GM11168 (cell line): ENCODE measurements around the gene RASGRP1.

ENCODE experiments used
- in situ Hi-C: fragments of 300-500 bp; cut with MboI; formaldehyde crosslinking; loops from one replicate; pipeline ENCODE4 v1.12.0; 2022; ENCODE audit warnings: low sequenced_read_pairs; ENCODE audit not compliant: unreplicated experiment

Gene RASGRP1

DNA sequence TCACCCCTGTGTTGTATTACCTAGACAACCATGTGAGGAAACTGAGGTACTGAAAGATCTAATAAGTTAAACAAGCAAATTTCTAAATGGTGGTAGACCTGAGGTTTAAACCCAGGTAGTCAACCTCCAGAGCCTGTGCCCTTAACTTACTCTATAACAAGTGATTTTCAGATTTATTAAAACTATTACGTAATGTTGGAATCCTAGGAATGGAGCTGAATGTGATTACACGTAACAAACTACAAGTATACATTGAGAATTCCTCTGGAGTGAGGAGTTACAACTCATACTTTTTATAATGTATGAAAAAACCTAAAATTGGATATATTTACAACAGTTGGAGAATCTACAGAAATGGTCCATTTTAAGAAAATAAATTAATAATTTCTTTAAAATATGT, 92.6 kb downstream of the RASGRP1 start:
- in situ Hi-C loops = no loop called here

GRCh38 chr15:38470816-38471215, 93.8 kb downstream of the RASGRP1 start:
- in situ Hi-C loops = no loop called here

DNA sequence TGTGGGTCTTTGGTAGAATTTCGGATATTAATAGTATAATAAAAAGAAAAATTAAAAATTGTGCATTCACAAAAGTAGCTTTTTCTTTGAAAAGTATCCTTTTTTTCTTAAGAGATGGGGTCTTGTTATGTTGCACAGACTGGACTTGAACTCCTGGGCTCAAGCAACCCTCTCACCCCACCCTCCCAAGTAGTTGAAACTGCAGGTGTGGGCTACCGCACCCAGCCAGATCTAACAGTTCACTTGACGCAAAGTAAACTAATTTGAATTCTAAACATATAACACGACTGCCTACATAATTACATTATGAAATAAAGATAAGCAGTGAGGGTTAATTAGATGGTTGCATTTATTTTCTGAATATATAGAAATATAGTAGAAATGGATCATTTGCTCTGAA, 99.9 kb downstream of the RASGRP1 start:
- in situ Hi-C loops = no loop called here

- in situ Hi-C loops = no loop called here
Measured at GRCh38 chr15:38463893-38464292, 100.7 kb downstream of the RASGRP1 start.

DNA sequence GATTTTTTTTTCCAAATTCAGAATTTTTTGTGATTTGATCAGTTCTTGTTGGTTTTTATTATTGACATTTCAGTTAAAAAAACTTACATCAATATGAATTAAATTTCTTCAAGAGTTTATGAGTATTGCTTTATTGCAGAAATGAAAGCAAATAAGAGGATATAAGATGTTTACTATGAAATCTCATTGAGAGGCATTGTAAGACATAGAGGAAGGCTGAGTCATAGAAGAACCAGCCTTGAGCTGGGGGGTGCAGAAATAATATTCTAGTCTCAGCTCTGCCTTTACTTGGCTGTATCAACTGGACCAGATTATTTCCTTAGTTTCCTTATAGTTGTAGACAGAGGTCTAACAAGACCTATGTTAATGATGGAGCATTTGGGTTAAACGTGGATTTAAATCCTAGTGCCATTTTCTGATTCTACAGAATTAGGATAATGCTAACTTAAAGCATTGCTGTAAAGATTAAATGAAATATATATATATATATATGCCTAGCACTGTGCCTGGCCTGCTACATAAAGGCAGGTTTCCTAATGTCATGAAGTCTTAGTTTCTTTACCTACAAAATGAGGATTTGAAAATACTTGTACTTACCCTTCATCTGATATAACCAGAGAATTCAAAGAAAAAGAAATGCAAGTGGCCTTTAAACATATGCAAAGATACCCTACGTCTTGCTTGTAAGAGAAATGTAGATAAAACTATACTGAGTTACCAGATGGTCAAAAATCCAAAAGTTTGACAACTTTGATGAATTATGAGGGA, 103.4 kb downstream of the RASGRP1 start:
- in situ Hi-C loops = no loop called here

DNA sequence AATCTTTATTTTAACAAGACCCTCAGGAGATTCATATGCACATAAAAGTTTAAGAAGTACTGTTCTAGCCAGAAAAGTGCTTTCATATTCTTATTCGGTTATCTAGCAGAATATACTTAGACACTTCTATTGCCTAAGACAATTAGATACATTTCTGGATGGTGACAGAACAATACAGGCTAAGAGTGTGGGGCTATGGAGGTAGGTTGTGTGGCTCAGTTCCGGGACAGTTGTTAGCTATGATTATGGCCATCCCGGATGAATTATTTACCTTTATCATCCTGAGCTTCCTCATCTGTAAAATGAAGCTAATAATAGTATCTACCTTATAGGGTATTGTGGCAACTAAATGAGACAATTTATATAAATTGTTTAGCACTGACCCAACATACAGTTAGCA, 104.1 kb downstream of the RASGRP1 start:
- in situ Hi-C loops = no loop called here

GRCh38 chr15:38459480-38459879, 105.1 kb downstream of the RASGRP1 start:
- in situ Hi-C loops = no loop called here

GRCh38 chr15:38458646-38459045, 106.0 kb downstream of the RASGRP1 start:
- in situ Hi-C loops = no loop called here

DNA sequence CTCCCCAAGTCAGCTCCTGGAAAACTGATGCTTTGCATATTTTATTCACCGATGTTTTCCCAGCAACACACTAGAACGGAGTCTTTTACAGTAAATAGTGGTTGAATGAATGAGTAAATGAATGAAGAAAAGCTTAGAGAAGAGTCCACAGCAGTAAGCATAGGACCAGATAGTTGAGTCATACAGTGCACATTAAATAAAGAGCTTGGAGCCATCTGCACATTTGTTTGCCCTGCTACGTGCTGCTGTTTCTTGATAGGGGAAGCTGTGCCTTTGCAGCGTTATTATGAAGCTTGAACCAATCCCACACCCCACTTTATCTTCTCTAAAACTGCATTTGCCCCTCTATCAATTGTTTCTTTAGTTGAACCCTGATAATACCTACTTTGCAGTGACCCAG, 109.5 kb downstream of the RASGRP1 start:
- in situ Hi-C loops = no loop called here

DNA sequence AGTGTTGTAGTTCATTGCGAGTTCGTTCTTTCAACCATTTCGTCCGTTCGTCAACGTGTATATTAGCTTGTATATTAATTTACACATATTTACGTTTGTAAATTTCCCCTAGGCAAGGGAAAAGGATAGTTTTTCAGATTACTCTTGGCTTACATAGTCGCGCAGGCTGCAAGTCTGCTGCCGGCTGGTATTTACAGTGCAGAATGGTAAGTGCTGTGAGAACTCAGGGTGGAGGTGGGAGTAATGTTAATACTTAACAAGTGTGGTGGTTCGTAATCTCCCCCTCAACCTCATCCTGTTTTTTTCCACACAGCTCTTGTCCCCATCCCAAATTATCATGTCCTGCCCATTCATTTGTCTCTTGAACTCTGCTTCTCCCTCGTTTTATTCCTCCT, 109.9 kb downstream of the RASGRP1 start:
- in situ Hi-C loops = no loop called here

- in situ Hi-C loops = no loop called here
Measured at GRCh38 chr15:38453971-38454695, 110.5 kb downstream of the RASGRP1 start, which contains the start of gene FAM98B. Gene FAM98B, plus strand, starts transcription at chr15:38454127. Its CDS starts 35 bp downstream, at chr15:38454162.

DNA sequence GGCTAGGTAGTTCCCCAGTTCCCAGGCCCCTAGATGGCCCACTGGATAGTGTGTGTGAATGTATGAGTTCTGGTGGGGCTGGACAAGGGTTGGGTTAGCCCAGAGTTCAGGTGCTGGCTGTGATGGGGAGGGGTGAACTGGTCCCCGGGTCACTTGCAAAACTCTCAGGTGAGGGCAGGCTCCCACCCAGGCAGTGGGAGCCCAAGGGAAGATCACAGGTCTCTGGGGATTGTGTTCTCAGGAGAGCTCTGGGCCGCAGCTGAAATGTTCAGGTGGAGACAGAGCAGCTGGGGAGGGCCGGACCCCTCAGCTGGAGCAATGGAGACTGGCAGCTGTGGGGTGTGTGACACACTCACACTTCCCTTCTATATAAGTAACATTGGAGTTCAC, 123.5 kb downstream of the RASGRP1 start:
- in situ Hi-C loops = loop anchor here (10.0 kb wide), 1 partner anchor 254 kb away; no protein-coding TSS in a partner anchor

DNA sequence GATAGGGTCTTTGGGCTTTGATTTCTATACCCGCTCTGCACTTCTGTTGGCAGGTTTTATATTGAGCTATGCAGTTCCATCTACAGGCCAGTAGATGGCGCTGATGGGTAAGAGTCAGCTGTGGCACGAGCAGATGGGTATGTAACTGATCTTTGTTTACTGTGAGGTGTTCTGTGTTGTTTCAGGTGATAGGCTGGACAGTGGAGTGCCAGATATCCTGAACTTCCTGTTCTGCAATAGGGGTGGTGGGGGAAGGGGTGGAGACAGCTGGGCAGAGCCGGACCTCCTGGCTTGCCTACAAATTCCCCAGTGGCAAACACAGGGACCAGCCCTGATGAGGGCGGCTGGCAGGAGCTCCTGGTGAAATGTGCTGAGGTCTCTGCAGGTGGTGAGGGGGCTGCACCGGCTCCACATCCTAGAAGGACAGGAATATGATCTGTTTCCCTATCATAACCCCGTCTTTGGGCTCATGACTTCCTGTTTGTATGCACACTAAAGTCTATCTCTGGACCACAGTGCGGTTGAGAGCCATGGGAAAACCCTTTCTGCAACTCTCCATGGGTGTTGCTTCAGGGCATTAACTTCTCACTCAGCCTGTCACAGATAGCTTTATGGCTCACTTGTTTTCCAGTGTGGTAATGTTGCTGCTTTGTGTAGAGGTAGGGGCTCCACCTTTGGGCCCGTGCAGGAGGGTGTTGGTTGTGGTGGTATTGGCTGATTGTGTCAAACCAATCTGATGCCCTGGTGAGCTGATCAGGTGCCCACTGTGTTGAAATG, 124.1 kb downstream of the RASGRP1 start:
- in situ Hi-C loops = loop anchor here (10.0 kb wide), 1 partner anchor 254 kb away; no protein-coding TSS in a partner anchor
